Sigmoid colon (tissue), 4 donors: Measurements from ENCODE around the gene TXN2.

ENCODE experiments used
- EP300 ChIP-seq, 4 donors: sonication (generic); formaldehyde crosslinking; IDR thresholded peaks; one replicate each; pipeline ENCODE4 v1.6.1; 2017; ENCODE audit warnings: antibody characterized with exemption in 4 of 4
- TF ChIP-seq, protein P1 (sequence below), 4 experiments: fragments of 450-650 bp in 3 of 4; fragments of 200-600 bp in 1 of 4; IDR thresholded peaks; one replicate each; pipeline ENCODE4 v1.5.1; 2016 to 2019; ENCODE audit warnings: antibody characterized with exemption in 4 of 4, mild to moderate bottlenecking in 3 of 4, moderate library complexity in 2 of 4

DNA sequence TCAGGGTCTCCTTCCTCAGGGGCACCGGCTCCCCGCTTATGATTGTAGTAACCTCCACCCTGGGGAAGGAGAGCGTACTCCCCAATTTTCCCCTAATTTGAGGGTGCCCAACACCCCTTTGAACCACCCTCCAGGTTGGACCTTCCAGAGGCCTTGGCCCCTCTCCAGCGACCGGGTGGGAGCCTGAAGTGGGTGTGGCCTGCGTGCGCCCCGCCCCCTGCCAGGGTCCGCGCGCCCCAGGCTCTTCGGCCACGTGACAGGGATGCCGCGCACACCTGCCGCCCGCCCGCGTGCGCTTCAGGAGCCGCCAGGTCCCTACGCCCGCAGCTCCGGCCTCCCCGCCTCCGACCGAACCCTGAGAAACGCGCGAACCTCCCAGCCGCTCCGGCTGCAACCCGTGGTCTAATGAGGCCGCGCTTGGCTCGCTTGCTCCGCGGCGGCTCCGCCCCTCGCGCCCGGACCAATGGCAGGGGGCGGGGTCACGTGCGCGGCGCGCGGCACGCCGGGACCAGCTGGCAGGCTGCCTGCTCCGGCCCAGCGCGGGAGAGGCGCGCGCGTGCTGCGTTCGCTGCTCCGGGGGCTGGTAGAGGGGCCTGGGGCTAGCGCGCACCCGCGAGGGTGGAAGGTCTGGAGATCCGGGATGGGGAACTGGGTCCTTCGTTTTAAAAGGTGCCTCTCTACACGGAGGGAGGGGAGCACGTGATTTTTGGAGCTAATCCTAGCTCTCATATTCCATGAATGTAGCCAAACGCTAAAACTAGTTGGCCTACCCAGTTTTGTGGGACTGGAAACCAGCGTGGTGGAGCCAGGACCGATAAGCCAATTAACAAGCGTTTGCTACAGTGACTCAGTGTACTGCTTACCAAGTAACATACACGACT, 25.4 kb upstream of the TXN2 start, which contains the start of gene FOXRED2:
- TF ChIP-seq, protein P1, sequence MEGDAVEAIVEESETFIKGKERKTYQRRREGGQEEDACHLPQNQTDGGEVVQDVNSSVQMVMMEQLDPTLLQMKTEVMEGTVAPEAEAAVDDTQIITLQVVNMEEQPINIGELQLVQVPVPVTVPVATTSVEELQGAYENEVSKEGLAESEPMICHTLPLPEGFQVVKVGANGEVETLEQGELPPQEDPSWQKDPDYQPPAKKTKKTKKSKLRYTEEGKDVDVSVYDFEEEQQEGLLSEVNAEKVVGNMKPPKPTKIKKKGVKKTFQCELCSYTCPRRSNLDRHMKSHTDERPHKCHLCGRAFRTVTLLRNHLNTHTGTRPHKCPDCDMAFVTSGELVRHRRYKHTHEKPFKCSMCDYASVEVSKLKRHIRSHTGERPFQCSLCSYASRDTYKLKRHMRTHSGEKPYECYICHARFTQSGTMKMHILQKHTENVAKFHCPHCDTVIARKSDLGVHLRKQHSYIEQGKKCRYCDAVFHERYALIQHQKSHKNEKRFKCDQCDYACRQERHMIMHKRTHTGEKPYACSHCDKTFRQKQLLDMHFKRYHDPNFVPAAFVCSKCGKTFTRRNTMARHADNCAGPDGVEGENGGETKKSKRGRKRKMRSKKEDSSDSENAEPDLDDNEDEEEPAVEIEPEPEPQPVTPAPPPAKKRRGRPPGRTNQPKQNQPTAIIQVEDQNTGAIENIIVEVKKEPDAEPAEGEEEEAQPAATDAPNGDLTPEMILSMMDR (IDR thresholded peaks at IDR 0.05) = no peak
- no peak for TF ChIP-seq EP300 (IDR thresholded peaks at IDR 0.05)
